ENCODE results near the gene EPHA2. TPM values are rescaled to one million over a fixed set of nuclear protein-coding genes. Genes with fewer than 3 reads are reported as not detected.
"Not testable (repeated sequence)": the region's sequence is repeated elsewhere in the genome, so short reads cannot be mapped to it uniquely, and the experiment has no call there.

EPHA2 gene
- total RNA-seq, 1 donor from 2014 or later, result 211 TPM

- Histone ChIP-seq H3K4me3 (ENCODE audit: low read depth, low read length) (peak overlapping the region; percentile 54), H3K27me3 (ENCODE audit: control insufficient read depth, insufficient read depth, low read length) (no peaks in the 10 kb centered on the region), H3K36me3 (ENCODE audit: control insufficient read depth, insufficient read depth, low read length) (no peaks in the 10 kb centered on the region)
- no peak for DNase-seq (ENCODE audit: low read depth)
- no peak for TF ChIP-seq CTCF (IDR thresholded peaks at IDR 0.05; ENCODE audit: insufficient read depth, low read length, poor library complexity, severe bottlenecking)
Observed at GRCh38 chr1:16167331-16168143, 11.7 kb upstream of the EPHA2 start.

GRCh38 chr1:16166117-16166516 is 10.2 kb upstream of the EPHA2 start:
- DNase-seq (ENCODE audit: low read depth), result no peak
- no peaks in the 10 kb centered on the region for H3K36me3 ChIP-seq (ENCODE audit: control insufficient read depth, insufficient read depth, low read length)
- H3K4me3 ChIP-seq (ENCODE audit: low read depth, low read length), result no peak overlapping the region
- TF ChIP-seq CTCF (IDR thresholded peaks at IDR 0.05; ENCODE audit: insufficient read depth, low read length, poor library complexity, severe bottlenecking), result no peak
- H3K27me3 ChIP-seq (ENCODE audit: control insufficient read depth, insufficient read depth, low read length), result no peaks in the 10 kb centered on the region

DNA sequence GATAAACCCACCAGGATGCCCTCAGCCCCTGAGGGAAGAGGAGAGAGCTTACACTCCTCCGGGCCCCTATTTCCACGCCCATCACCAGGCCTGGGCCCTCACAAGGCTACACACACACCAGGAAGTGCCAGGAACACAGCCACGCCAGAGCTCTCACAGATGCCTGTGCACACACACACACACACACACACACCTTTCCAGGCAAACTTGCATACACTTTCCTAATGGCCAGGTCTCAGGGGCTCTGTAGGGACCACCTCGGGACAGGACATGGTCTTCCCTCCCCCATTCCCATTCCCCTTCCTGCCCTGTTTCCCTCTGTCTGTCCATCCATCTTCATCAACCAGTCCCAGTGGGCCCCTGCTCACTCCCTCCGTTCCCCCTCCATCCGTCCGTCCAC is 9.7 kb upstream of the EPHA2 start:
- H3K4me3 ChIP-seq (ENCODE audit: low read depth, low read length), result no peak overlapping the region
- no peaks in the 10 kb centered on the region for H3K27me3 ChIP-seq (ENCODE audit: control insufficient read depth, insufficient read depth, low read length)
- no peak for DNase-seq (ENCODE audit: low read depth)
- H3K36me3 ChIP-seq (ENCODE audit: control insufficient read depth, insufficient read depth, low read length), result no peaks in the 10 kb centered on the region
- no peak for TF ChIP-seq CTCF (IDR thresholded peaks at IDR 0.05; ENCODE audit: insufficient read depth, low read length, poor library complexity, severe bottlenecking)

- no peaks in the 10 kb centered on the region for H3K27me3 ChIP-seq (ENCODE audit: control insufficient read depth, insufficient read depth, low read length)
- DNase-seq (ENCODE audit: low read depth), result no peak
- H3K36me3 ChIP-seq (ENCODE audit: control insufficient read depth, insufficient read depth, low read length), result no peaks in the 10 kb centered on the region
- TF ChIP-seq CTCF (IDR thresholded peaks at IDR 0.05; ENCODE audit: insufficient read depth, low read length, poor library complexity, severe bottlenecking), result no peak
- H3K4me3 ChIP-seq (ENCODE audit: low read depth, low read length), result no peak overlapping the region
Observed at GRCh38 chr1:16165073-16165364, 9.2 kb upstream of the EPHA2 start.

GRCh38 chr1:16164213-16165072 is 8.6 kb upstream of the EPHA2 start:
- Histone ChIP-seq H3K27me3 (ENCODE audit: control insufficient read depth, insufficient read depth, low read length) (no peaks in the 10 kb centered on the region), H3K4me3 (ENCODE audit: low read depth, low read length) (no peak overlapping the region), H3K36me3 (ENCODE audit: control insufficient read depth, insufficient read depth, low read length) (no peaks in the 10 kb centered on the region)
- TF ChIP-seq CTCF (IDR thresholded peaks at IDR 0.05; ENCODE audit: insufficient read depth, low read length, poor library complexity, severe bottlenecking), result no peak
- DNase-seq (ENCODE audit: low read depth), result peak; percentile 95

DNA sequence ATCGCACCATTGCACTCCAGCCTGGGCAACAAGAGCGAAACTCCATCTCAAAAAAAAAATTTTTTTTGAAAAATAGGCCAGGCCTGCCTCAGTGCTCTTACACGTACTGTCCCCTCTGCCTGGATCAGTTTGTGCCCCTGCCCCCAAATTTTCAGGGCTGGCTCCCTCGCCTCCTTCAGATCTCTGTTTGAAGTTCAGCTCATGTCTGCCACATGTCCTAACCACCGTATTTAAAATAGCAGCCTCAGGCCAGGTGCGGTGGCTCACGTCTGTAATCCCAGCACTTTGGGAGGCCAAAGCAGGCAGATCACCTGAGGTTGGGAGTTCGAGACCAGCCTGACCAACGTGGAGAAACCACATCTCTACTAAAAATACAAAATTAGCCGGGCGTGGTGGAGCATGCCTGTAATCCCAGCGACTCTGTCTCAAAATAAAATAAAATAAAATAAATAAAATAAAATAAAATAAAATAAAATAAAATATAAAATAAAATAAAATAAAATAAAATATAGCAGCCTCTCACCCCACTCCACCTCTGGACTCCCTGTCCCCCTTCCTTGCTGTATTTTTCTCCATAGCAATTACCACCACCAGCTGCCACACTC is 7.8 kb upstream of the EPHA2 start:
- not testable (repeated sequence) for DNase-seq (ENCODE audit: low read depth); H3K27me3 ChIP-seq (ENCODE audit: control insufficient read depth, insufficient read depth, low read length)

More for the DNA sequence above, 7.8 kb upstream of the EPHA2 start:
- H3K4me3 ChIP-seq (ENCODE audit: low read depth, low read length); H3K36me3 ChIP-seq (ENCODE audit: control insufficient read depth, insufficient read depth, low read length): not testable (repeated sequence)
